PC-9 (cell line): ENCODE data around the gene CLEC4D. TPM values are rescaled to one million over a fixed set of nuclear protein-coding genes. Genes with fewer than 3 reads are reported as not detected.
"Not testable (repeated sequence)": the region's sequence is repeated elsewhere in the genome, so short reads cannot be mapped to it uniquely, and the experiment has no call there.

ENCODE experiments used
- BruUV-seq: library from RNA; stranded (reverse); fragments of 400-500 nt; replicated peaks from 2 replicates; lab custom pipeline; 2021; lab: Mats Ljungman, UMichigan
- CTCF ChIA-PET: fragments of 300-600 bp; sonication (Branson Sonifier 250); formaldehyde crosslinking; loops from one replicate; lab custom pipeline; 2022; ENCODE audit warnings: antibody characterized with exemption; lab: Charles Lee
- POLR2A ChIA-PET: fragments of 300-600 bp; sonication (Branson Sonifier 250); formaldehyde crosslinking; loops from one replicate; lab custom pipeline; 2022; ENCODE audit warnings: antibody characterized with exemption; ENCODE audit not compliant: unreplicated experiment; lab: Charles Lee
- DNase-seq, 2 experiments: peaks; one replicate each; pipeline versions ENCODE4 v3.0.0 to v3.0.0-alpha.2; 2015 to 2022; ENCODE audit warnings: mixed read lengths in 1 of 2
- H2AFZ ChIP-seq: fragments of 200-600 bp; sonication (generic); 2 replicates; pipeline ENCODE4 v1.8.1; 2017; ENCODE audit warnings: antibody characterized with exemption
- H3F3A ChIP-seq: fragments of 200-600 bp; sonication (generic); 2 replicates; pipeline ENCODE4 v1.8.1; 2017; ENCODE audit warnings: antibody characterized with exemption, mild to moderate bottlenecking, low read depth; ENCODE audit not compliant: insufficient read depth
- H3K27ac ChIP-seq: fragments of 200-600 bp; sonication (generic); 2 replicates; pipeline ENCODE4 v1.6.1; 2016; ENCODE audit warnings: mixed run types
- H3K27me3 ChIP-seq: fragments of 200-600 bp; sonication (generic); 2 replicates; pipeline ENCODE4 v1.6.1; 2016; ENCODE audit warnings: low read depth, mixed run types; ENCODE audit not compliant: insufficient read depth
- H3K36me3 ChIP-seq: fragments of 200-600 bp; sonication (generic); 2 replicates; pipeline ENCODE4 v1.6.1; 2016; ENCODE audit warnings: low read depth, mixed run types
- H3K4me1 ChIP-seq: fragments of 200-600 bp; sonication (generic); replicated peaks from 2 replicates; pipeline ENCODE4 v1.6.1; 2016; ENCODE audit warnings: mixed run types; ENCODE audit not compliant: insufficient read depth
- H3K4me2 ChIP-seq: fragments of 200-600 bp; sonication (generic); 2 replicates; pipeline ENCODE4 v1.6.1; 2017; ENCODE audit warnings: mixed run types
- H3K4me3 ChIP-seq: fragments of 200-600 bp; sonication (generic); 2 replicates; pipeline ENCODE4 v1.6.1; 2016; ENCODE audit warnings: mixed run types
- H3K79me2 ChIP-seq: fragments of 200-600 bp; sonication (generic); 2 replicates; pipeline ENCODE4 v1.6.1; 2017; ENCODE audit warnings: low read depth, mixed run types
- H3K9me2 ChIP-seq: fragments of 200-600 bp; sonication (generic); 2 replicates; pipeline ENCODE4 v1.8.1; 2017; ENCODE audit warnings: mild to moderate bottlenecking; ENCODE audit not compliant: insufficient read depth
- H3K9me3 ChIP-seq: fragments of 200-600 bp; sonication (generic); 2 replicates; pipeline ENCODE4 v1.8.1; 2016; ENCODE audit warnings: low read depth; ENCODE audit not compliant: insufficient read depth
- H4K20me1 ChIP-seq: fragments of 200-600 bp; sonication (generic); 2 replicates; pipeline ENCODE4 v1.8.1; 2017; ENCODE audit not compliant: insufficient read depth
- EZH2 ChIP-seq: fragments of 200-600 bp; sonication (generic); IDR thresholded peaks from 2 replicates; pipeline ENCODE4 v1.8.0; 2017; ENCODE audit warnings: antibody characterized with exemption, low read depth
- intact Hi-C: fragments of 100-400 bp; cut with micrococcal nuclease; formaldehyde crosslinking; loops from one replicate; pipeline ENCODE4 v1.10.0; 2022; ENCODE audit not compliant: unreplicated experiment
- total RNA-seq: library from RNA; stranded (reverse); gene quantifications from 2 replicates; pipeline ENCODE4 v1.2.3, GENCODE V29; 2021
- TF ChIP-seq, protein P1 (sequence below): fragments of 200-600 bp; sonication (generic); conservative IDR thresholded peaks from 2 replicates; pipeline ENCODE4 v1.6.1; 2017; ENCODE audit warnings: mixed run types, antibody characterized with exemption, mild to moderate bottlenecking, moderate library complexity

Gene CLEC4D
- total RNA-seq, 1 experiment from 2014 or later: not detected

DNA sequence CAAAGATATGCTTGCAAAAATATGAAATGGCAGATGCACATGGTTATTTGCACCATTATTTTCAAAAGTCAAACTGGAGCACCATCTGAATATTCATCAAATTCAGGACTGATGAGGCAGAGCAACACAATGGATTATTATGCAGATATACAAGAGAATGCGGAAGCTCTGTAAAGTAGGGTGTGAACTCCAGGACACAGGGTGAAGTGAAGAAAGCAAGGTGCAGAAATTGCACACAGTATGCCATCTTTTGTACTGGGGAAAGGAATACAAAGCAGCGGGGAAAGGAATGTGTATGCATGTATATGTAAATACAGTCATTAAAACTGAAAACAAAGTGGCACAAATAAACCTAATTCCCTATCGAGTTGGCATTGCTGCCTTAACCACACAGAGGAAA is 50.1 kb downstream of the CLEC4D start:
- Histone ChIP-seq H3K4me3 (no peak overlapping the region), H3K9me3 (no peaks in the 10 kb centered on the region), H3K9me2 (no peaks in the 10 kb centered on the region), H3K27ac (no peak overlapping the region), H3K79me2 (no peaks in the 10 kb centered on the region), H3K27me3 (peaks cover 4% of the 10 kb centered on the region; the same call in 1 of the 2 replicates), H3F3A (no peaks in the 10 kb centered on the region), H3K4me2 (no peak overlapping the region), H2AFZ (no peak overlapping the region), H3K4me1 (no peaks in the 10 kb centered on the region), H3K36me3 (no peaks in the 10 kb centered on the region), H4K20me1 (no peaks in the 10 kb centered on the region)
- TF ChIP-seq, protein P1, sequence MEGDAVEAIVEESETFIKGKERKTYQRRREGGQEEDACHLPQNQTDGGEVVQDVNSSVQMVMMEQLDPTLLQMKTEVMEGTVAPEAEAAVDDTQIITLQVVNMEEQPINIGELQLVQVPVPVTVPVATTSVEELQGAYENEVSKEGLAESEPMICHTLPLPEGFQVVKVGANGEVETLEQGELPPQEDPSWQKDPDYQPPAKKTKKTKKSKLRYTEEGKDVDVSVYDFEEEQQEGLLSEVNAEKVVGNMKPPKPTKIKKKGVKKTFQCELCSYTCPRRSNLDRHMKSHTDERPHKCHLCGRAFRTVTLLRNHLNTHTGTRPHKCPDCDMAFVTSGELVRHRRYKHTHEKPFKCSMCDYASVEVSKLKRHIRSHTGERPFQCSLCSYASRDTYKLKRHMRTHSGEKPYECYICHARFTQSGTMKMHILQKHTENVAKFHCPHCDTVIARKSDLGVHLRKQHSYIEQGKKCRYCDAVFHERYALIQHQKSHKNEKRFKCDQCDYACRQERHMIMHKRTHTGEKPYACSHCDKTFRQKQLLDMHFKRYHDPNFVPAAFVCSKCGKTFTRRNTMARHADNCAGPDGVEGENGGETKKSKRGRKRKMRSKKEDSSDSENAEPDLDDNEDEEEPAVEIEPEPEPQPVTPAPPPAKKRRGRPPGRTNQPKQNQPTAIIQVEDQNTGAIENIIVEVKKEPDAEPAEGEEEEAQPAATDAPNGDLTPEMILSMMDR: no peak
- no peak for TF ChIP-seq EZH2
- ChIA-PET POLR2A (no interaction called here), CTCF (interaction anchor here (0.6 kb wide), 1 partner anchor 90 kb away, joined by 4 read pairs; no protein-coding TSS in a partner anchor)
- intact Hi-C loops: no loop called here
- no peak for DNase-seq
- no TSS peak for BruUV-seq

DNA sequence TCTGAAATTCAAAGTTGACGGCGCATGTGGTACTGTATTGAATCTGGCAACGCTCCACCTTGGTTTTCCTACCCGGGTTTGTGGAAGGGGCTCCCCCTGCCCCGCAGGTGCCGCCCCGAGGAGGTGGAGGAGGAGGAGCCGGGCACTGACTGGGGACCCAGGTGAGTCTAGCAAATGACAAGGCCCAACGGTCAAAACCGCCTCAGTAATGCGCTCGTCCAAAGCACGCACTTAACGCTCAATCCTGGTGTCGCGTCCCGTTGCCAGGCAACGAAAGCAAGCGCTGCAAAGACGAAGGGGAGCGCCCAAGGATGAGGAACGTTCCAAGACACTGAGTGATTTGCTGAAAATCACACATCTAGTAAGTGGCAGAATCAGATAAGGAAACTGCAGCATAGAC is 51.4 kb downstream of the CLEC4D start:
- Histone ChIP-seq H3F3A (no peaks in the 10 kb centered on the region), H3K4me3 (no peak overlapping the region), H3K27me3 (peaks cover 4% of the 10 kb centered on the region; the same call in 1 of the 2 replicates), H3K9me3 (no peaks in the 10 kb centered on the region), H4K20me1 (no peaks in the 10 kb centered on the region), H3K9me2 (no peaks in the 10 kb centered on the region), H3K79me2 (no peaks in the 10 kb centered on the region), H3K27ac (no peak overlapping the region), H3K4me1 (no peaks in the 10 kb centered on the region), H3K36me3 (no peaks in the 10 kb centered on the region), H2AFZ (no peak overlapping the region), H3K4me2 (no peak overlapping the region)
- BruUV-seq: no TSS peak
- no peak for DNase-seq
- POLR2A ChIA-PET: no interaction called here
- intact Hi-C loops: no loop called here
- CTCF ChIA-PET: no interaction called here
- TF ChIP-seq, protein P1: no peak
- TF ChIP-seq EZH2: no peak

DNA sequence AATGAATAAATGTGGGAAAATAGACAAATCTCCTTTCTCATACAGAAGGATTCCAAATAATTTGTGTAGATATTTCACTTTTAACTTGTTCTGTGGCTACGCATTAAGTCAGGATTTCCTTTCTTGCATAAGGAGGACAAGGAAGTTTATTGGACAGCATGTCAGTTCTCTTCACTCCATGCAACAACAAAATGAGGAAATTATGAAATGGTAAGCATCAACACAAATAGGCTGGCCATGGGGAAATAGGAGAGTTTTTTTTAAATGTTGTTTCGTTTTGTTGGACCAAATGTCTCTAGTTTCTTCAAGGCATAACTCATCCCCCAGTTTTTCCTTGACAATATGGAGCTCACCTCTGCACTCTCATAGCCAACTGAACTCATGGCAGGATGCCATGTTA is 52.7 kb downstream of the CLEC4D start:
- CTCF ChIA-PET: interaction anchor here (0.6 kb wide), 1 partner anchor 19 kb away, joined by 3 read pairs; no protein-coding TSS in a partner anchor
- H3K4me3 ChIP-seq, H3K9me3 ChIP-seq, POLR2A ChIA-PET, H3K36me3 ChIP-seq, H3K4me1 ChIP-seq, H3F3A ChIP-seq, H2AFZ ChIP-seq, DNase-seq, H3K27me3 ChIP-seq, H3K79me2 ChIP-seq, H3K4me2 ChIP-seq, BruUV-seq, H3K27ac ChIP-seq, H4K20me1 ChIP-seq, intact Hi-C loops, H3K9me2 ChIP-seq: not testable (repeated sequence)

DNA sequence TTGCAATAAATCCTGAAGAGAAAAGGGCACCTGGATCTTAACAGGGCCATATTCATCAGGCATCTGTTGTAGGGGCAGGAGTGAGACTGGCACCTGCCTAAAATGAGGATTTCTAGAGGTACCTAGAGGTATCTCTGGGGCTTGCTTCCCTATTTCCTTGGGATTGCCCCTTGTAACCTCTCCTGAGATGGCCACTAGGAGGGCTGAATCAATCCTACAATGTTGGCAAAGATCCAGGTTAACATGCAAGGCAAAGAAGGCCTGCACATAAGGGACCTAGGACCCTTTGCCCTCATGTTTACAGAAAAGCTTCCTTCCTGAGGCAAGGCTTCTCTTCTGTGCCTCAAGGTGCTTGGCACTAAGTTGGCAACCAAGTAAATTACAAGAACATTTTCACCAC is 53.2 kb downstream of the CLEC4D start:
- H3K27ac ChIP-seq: no peak overlapping the region
- H3K9me2 ChIP-seq: no peaks in the 10 kb centered on the region
- no peaks in the 10 kb centered on the region for H4K20me1 ChIP-seq
- no peak overlapping the region for H2AFZ ChIP-seq
- no peak for DNase-seq
- H3K9me3 ChIP-seq: no peaks in the 10 kb centered on the region
- 0 out of 2 replicates have a peak, but pooled peaks cover 4% of the 10 kb centered on the region for H3K27me3 ChIP-seq
- no peaks in the 10 kb centered on the region for H3K4me1 ChIP-seq
- no peaks in the 10 kb centered on the region for H3K79me2 ChIP-seq
- ChIA-PET POLR2A (no interaction called here), CTCF (interaction anchor here (0.6 kb wide), 1 partner anchor 20 kb away, joined by 3 read pairs; no protein-coding TSS in a partner anchor)
- H3F3A ChIP-seq: no peaks in the 10 kb centered on the region
- BruUV-seq: no TSS peak
- intact Hi-C loops: no loop called here
- no peak for TF ChIP-seq EZH2
- TF ChIP-seq, protein P1: no peak
- no peak overlapping the region for H3K4me3 ChIP-seq
- no peak overlapping the region for H3K4me2 ChIP-seq
- H3K36me3 ChIP-seq: no peaks in the 10 kb centered on the region
